GM13976 (cell line): Measurements from ENCODE around the gene IPO13.

Experiments
- DNase-seq: peaks from one replicate; pipeline ENCODE4 v3.0.0; 2012; ENCODE audit warnings: low spot score
- in situ Hi-C: fragments of 300-500 bp; cut with MboI; formaldehyde crosslinking; loops from one replicate; pipeline ENCODE4 v1.12.0; 2022; ENCODE audit warnings: low sequenced_read_pairs, mixed read lengths, inconsistent platforms; ENCODE audit not compliant: unreplicated experiment
- TF ChIP-seq, protein P1 (sequence below): IDR thresholded peaks from 2 replicates; pipeline ENCODE4 v1.5.1; 2012; ENCODE audit warnings: borderline replicate concordance, mild to moderate bottlenecking; ENCODE audit not compliant: insufficient read depth; ENCODE audit errors: extremely low read depth, missing control alignments, control extremely low read depth

IPO13 gene

DNA sequence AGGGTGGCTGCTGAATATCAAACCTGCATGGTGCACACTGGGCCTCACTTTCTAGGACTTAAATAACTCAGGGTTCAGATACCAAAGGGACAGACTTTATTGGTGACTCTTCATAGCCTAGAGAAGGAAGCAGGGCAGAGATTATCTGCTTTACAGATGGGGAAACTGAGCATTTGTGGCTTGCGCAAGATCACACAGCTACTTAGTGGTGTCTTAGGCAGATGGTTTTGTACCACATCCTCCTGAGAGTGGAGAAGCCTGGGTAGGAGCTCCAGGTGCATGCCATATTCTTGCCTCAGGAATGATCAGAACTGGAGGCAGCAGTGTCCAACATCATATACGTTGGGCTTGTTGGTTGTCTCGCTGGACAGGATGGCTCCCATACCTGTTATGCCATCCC is 16.3 kb downstream of the IPO13 start:
- DNase-seq: no peak
- in situ Hi-C loops: no loop called here
- TF ChIP-seq, protein P1, sequence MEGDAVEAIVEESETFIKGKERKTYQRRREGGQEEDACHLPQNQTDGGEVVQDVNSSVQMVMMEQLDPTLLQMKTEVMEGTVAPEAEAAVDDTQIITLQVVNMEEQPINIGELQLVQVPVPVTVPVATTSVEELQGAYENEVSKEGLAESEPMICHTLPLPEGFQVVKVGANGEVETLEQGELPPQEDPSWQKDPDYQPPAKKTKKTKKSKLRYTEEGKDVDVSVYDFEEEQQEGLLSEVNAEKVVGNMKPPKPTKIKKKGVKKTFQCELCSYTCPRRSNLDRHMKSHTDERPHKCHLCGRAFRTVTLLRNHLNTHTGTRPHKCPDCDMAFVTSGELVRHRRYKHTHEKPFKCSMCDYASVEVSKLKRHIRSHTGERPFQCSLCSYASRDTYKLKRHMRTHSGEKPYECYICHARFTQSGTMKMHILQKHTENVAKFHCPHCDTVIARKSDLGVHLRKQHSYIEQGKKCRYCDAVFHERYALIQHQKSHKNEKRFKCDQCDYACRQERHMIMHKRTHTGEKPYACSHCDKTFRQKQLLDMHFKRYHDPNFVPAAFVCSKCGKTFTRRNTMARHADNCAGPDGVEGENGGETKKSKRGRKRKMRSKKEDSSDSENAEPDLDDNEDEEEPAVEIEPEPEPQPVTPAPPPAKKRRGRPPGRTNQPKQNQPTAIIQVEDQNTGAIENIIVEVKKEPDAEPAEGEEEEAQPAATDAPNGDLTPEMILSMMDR: no peak

DNA sequence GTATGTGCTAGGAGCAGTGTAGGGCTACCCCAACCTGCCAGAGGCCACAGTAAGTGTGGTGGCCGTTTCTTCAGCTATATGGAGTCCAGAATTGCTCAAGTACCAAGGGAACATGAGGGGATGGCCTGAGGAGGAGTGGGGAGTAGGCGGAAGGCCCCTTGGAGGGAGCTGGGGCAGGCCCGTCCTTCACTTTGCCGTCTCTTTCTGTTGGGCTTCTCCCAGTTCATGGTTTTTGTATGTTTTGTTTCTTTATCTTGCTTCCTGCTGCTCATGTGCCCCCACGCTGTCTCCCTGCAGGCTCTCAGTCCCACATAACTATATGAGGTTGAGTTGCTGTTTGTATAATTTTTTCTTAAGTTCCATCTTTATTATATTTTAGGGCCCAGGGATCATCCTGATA is 17.1 kb downstream of the IPO13 start:
- in situ Hi-C loops: no loop called here
- no peak for DNase-seq
- TF ChIP-seq, protein P1: no peak

DNA sequence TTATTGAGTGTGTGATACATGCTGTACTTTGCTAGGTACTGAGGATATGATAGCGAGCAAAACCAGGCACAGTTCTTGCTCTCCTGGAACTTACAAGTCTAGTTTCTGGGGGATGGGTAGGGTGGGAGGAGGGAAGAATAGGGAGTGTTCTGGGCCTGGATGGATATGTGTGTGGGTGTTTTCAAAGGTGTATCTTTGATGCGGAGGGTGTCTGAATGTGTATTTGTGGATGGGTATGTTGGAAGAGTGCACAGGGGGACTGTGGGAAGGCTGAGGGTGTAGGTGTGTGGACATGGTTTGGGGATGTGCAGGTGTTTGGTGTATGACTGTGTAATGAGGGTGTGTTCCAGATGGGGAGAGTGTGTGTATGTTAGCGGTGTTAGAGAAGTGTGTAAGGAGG is 18.6 kb downstream of the IPO13 start:
- in situ Hi-C loops: no loop called here
- TF ChIP-seq, protein P1: no peak
- DNase-seq: no peak

DNA sequence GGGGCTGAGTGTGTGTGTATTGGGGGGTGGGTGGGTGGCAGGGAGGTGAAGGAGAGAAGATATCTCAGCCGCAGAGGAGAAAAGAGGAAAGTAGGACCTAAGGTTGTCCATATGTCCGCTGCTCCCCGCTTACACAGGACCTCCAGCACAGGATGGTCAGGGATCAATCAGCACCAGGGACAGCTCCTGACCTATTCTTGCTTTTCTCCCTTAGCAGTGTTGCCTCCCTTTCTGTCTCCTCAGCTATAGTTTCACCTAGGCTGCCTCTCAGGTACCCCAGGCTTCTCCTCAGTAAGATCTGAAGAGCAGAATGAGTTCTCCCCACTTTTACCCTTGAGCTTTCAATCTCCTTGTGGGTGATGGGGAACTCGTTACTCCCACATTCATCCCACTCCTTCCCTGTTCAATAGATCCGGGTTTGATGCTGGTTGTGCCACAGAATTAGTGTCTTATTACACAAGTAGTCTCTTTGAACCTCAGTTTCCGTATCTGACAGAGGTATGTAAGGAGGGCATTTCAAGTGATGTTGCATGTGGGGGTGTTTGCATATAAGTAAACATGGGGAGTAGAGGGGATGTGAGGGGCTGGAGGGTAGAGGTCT is 21.7 kb downstream of the IPO13 start:
- in situ Hi-C loops: no loop called here
- TF ChIP-seq, protein P1: no peak
- peak; percentile 58 for DNase-seq

DNA sequence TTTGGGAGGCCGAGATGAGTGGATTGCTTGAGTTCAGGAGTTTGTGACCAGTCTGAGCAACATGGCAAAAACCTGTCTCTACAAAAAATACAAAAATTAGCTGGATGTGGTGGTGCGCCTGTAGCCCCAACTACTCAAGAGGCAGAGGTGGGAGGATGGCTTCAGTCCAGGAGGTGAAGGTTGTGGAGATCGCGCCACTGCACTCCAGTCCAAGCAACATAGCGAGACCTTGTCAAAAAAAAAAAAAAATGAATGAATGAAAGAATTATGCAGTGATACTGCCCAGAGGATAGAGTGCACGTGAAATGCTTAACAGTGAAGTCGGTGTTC is 22.6 kb downstream of the IPO13 start:
- no peak for DNase-seq
- in situ Hi-C loops: no loop called here
- TF ChIP-seq, protein P1: no peak

DNA sequence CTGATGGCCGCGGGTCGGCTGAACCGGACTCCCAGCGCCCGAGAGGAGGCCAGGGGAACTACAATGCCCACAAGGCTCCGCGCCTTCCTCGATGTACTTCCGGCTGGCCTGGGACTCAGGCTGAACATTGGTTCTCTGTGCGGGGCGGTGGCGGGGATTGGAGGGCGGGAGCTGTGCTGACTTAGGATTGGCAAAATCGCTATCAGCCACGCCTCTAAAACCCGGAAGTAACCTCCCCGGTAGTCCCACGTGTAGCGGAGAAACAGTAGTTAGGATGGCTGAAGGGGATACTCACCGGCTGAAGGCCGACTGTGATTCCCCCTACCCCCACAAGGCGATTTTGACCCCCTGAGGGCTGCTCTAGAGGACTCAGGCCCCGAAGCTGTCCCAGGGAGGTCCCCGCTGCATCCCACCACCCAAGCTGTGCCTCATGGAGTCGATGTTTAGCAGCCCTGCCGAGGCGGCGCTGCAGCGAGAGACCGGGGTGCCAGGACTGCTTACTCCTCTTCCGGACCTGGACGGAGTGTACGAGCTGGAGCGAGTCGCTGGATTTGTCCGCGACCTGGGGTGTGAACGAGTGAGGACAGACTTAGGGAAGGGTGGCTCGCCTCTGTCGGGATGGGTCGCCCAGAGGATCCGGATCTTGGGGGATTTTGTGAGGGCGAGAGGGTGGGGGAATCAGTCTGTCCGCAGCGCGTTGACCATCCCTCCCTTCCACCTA is 23.2 kb downstream of the IPO13 start, which contains the start of gene DPH2:
Gene DPH2 (plus strand): TSS at position 265 of the 721 bp plus-strand sequence. CDS start 166 bp downstream, at position 431.
- DNase-seq: peak; percentile 99
- in situ Hi-C loops: no loop called here
- TF ChIP-seq, protein P1: no peak
